HepG2 (cell line): ENCODE measurements around the gene CYB5A. TPM values are rescaled to one million over a fixed set of nuclear protein-coding genes. Genes with fewer than 3 reads are reported as not detected.

Experiments used
- DDIT3 ChIP-seq: sonication (generic); formaldehyde crosslinking; IDR thresholded peaks from 2 replicates; pipeline ENCODE4 v1.4.0; 2020; ENCODE audit warnings: mild to moderate bottlenecking, missing genetic modification reagents
- FOXO1 ChIP-seq: sonication (generic); formaldehyde crosslinking; IDR thresholded peaks from 2 replicates; pipeline ENCODE4 v1.4.0; 2020; ENCODE audit warnings: missing genetic modification reagents
- GATAD2A ChIP-seq: IDR thresholded peaks from 2 replicates; pipeline ENCODE4 v1.6.1; 2016
- HINFP ChIP-seq: sonication (generic); formaldehyde crosslinking; IDR thresholded peaks from 2 replicates; pipeline ENCODE4 v1.4.0; 2020; ENCODE audit warnings: low read depth, mild to moderate bottlenecking, missing genetic modification reagents
- MAFG ChIP-seq: sonication (generic); formaldehyde crosslinking; IDR thresholded peaks from 2 replicates; pipeline ENCODE4 v1.5.1; 2020; ENCODE audit warnings: mild to moderate bottlenecking, missing genetic modification reagents
- MED1 ChIP-seq: sonication (generic); formaldehyde crosslinking; IDR thresholded peaks from 2 replicates; pipeline ENCODE4 v1.4.0; 2020; ENCODE audit warnings: missing genetic modification reagents
- NR2F6 ChIP-seq, 2 experiments: IDR thresholded peaks; 2 replicates each; pipeline ENCODE4 v1.6.1; 2016; ENCODE audit warnings: antibody characterized with exemption in 1 of 2, mild to moderate bottlenecking in 1 of 2
- PAWR ChIP-seq: sonication (generic); formaldehyde crosslinking; IDR thresholded peaks from 2 replicates; pipeline ENCODE4 v1.4.0; 2020; ENCODE audit warnings: missing genetic modification reagents, mild to moderate bottlenecking, borderline replicate concordance
- RCOR2 ChIP-seq: IDR thresholded peaks from 2 replicates; pipeline ENCODE4 v1.6.1; 2016; ENCODE audit warnings: missing biosample characterization, missing genetic modification reagents
- SETDB1 ChIP-seq: sonication (generic); formaldehyde crosslinking; IDR thresholded peaks from 2 replicates; pipeline ENCODE4 v1.5.1; 2020; ENCODE audit warnings: missing genetic modification reagents, mild to moderate bottlenecking, borderline replicate concordance
- SMC3 ChIP-seq: IDR thresholded peaks from 2 replicates; pipeline ENCODE4 v1.6.1; 2011; ENCODE audit warnings: low read length, improper control_type of control experiment
- SNRNP70 ChIP-seq: fragments of 200-400 bp; formaldehyde crosslinking; IDR thresholded peaks from 2 replicates; pipeline ENCODE4 v1.6.1; 2017; ENCODE audit warnings: mild to moderate bottlenecking, low read depth, low read length, moderate library complexity
- SP4 ChIP-seq: sonication (generic); formaldehyde crosslinking; IDR thresholded peaks from 2 replicates; pipeline ENCODE4 v1.8.1; 2023; ENCODE audit warnings: mild to moderate bottlenecking, missing genetic modification reagents
- STAG1 ChIP-seq: sonication (generic); formaldehyde crosslinking; IDR thresholded peaks from 2 replicates; pipeline ENCODE4 v1.4.0; 2020; ENCODE audit warnings: missing genetic modification reagents
- TAF1 ChIP-seq: sonication (generic); formaldehyde crosslinking; IDR thresholded peaks from 2 replicates; pipeline ENCODE4 v1.4.0; 2020; ENCODE audit warnings: missing genetic modification reagents
- ZFAT ChIP-seq: sonication (generic); formaldehyde crosslinking; conservative IDR thresholded peaks from 2 replicates; pipeline ENCODE4 v1.8.1; 2023; ENCODE audit warnings: missing genetic modification reagents, inconsistent platforms
- ZNF10 ChIP-seq: sonication (generic); formaldehyde crosslinking; IDR thresholded peaks from 2 replicates; pipeline ENCODE4 v1.4.0; 2020; ENCODE audit warnings: mild to moderate bottlenecking, low read depth, missing genetic modification reagents, borderline replicate concordance
- ZNF225 ChIP-seq: sonication (generic); formaldehyde crosslinking; IDR thresholded peaks from 2 replicates; pipeline ENCODE4 v1.4.0; 2020; ENCODE audit warnings: mild to moderate bottlenecking, missing genetic modification reagents
- ZNF251 ChIP-seq: sonication (generic); formaldehyde crosslinking; IDR thresholded peaks from 2 replicates; pipeline ENCODE4 v1.9.0; 2021; ENCODE audit warnings: mild to moderate bottlenecking, missing genetic modification reagents
- ZNF589 ChIP-seq: sonication (generic); formaldehyde crosslinking; conservative IDR thresholded peaks from 2 replicates; pipeline ENCODE4 v1.8.0; 2022; ENCODE audit warnings: mild to moderate bottlenecking, moderate library complexity, missing genetic modification reagents
- ZNF616 ChIP-seq: sonication (generic); formaldehyde crosslinking; IDR thresholded peaks from 2 replicates; pipeline ENCODE4 v1.5.0; 2020; ENCODE audit warnings: low read depth, mild to moderate bottlenecking, missing genetic modification reagents
- ZNF737 ChIP-seq: sonication (generic); formaldehyde crosslinking; IDR thresholded peaks from 2 replicates; pipeline ENCODE4 v1.5.0; 2020; ENCODE audit warnings: missing genetic modification reagents, mild to moderate bottlenecking, borderline replicate concordance
- ZNF768 ChIP-seq: sonication (generic); formaldehyde crosslinking; IDR thresholded peaks from 2 replicates; pipeline ENCODE4 v1.4.0; 2020; ENCODE audit warnings: missing genetic modification reagents
- ZNF879 ChIP-seq: sonication (generic); formaldehyde crosslinking; IDR thresholded peaks from 2 replicates; pipeline ENCODE4 v1.8.1; 2023; ENCODE audit warnings: missing genetic modification reagents
- ZNF891 ChIP-seq: sonication (generic); formaldehyde crosslinking; IDR thresholded peaks from 2 replicates; pipeline ENCODE4 v1.5.0; 2020; ENCODE audit warnings: mild to moderate bottlenecking, missing genetic modification reagents
- polyA plus RNA-seq, 8 experiments: library from polyadenylated mRNA; depleted of rRNA in 3 of 8; stranded (reverse) in 7 of 8; unstranded in 1 of 8; fragments of >200 nt; fragmentation: Illumina TruSeq in 4 of 8; extraction: Trizol in 4 of 8; gene quantifications; 2 replicates each; pipeline versions ENCODE4 v1.2.1 to v1.2.3, GENCODE V29; 2011 to 2016; ENCODE audit warnings: low read depth in 4 of 8, missing spikeins in 1 of 8, mixed read lengths in 1 of 8; ENCODE audit not compliant: insufficient read depth in 1 of 8
- total RNA-seq, 5 experiments: library from RNA; depleted of rRNA; stranded (reverse); fragments of >200 nt; fragmentation: Illumina TruSeq; extraction: Trizol; gene quantifications; 2 replicates each; pipeline ENCODE4 v1.2.3, GENCODE V29; 2016; ENCODE audit warnings: low read depth in 1 of 5
- TF ChIP-seq, protein P1 (sequence below): sonication (generic); formaldehyde crosslinking; conservative IDR thresholded peaks from 2 replicates; pipeline ENCODE4 v1.8.1; 2023; ENCODE audit warnings: missing genetic modification reagents
- TF ChIP-seq, protein P2 (sequence below): sonication (generic); formaldehyde crosslinking; IDR thresholded peaks from 2 replicates; pipeline ENCODE4 v1.8.0; 2022; ENCODE audit warnings: mild to moderate bottlenecking, missing genetic modification reagents; ENCODE audit not compliant: insufficient replicate concordance
- TF ChIP-seq, protein P3 (sequence below): sonication (generic); formaldehyde crosslinking; IDR thresholded peaks from 2 replicates; pipeline ENCODE4 v1.5.0; 2020; ENCODE audit warnings: missing genetic modification reagents, mild to moderate bottlenecking, borderline replicate concordance

The CYB5A gene
- total and polyA plus RNA-seq, 2 of the 13 experiments (the other 11 are each of a cell fraction or from before 2014, with no cell fraction given) = 215 to 356 TPM

DNA sequence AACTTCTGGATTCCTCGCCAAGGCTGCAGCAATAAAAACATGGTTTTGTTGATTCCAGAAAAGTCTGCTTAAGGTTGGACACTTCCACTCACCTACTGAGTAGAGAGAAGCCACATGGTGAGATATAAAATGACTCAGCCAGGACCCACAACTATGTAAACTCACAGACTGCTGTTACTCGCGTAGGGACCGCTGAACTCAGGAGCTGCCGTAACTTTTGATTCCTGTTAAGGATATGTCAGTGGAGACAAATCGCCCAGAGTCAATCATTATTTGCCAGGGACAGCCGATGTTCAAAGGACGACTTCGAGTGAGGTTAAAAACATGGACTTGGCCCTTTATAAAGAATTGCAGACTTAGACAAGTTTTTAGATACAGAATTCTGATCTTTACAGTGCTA lies 25.6 kb downstream of the CYB5A start (continued):
- TF ChIP-seq SP4 = no peak
- TF ChIP-seq, protein P1, sequence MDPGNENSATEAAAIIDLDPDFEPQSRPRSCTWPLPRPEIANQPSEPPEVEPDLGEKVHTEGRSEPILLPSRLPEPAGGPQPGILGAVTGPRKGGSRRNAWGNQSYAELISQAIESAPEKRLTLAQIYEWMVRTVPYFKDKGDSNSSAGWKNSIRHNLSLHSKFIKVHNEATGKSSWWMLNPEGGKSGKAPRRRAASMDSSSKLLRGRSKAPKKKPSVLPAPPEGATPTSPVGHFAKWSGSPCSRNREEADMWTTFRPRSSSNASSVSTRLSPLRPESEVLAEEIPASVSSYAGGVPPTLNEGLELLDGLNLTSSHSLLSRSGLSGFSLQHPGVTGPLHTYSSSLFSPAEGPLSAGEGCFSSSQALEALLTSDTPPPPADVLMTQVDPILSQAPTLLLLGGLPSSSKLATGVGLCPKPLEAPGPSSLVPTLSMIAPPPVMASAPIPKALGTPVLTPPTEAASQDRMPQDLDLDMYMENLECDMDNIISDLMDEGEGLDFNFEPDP (CRISPR knock-in tag) = no peak
- peak; percentile 65 for TF ChIP-seq MED1
- TF ChIP-seq ZNF251 (CRISPR knock-in tag) = no peak
- no peak for TF ChIP-seq ZNF225
- no peak for TF ChIP-seq ZFAT (CRISPR knock-in tag)
- TF ChIP-seq ZNF589 (CRISPR knock-in tag) = no peak
- TF ChIP-seq ZNF879 (CRISPR knock-in tag) = no peak
- no peak for TF ChIP-seq DDIT3 (CRISPR knock-in tag)
- TF ChIP-seq ZNF891 (CRISPR knock-in tag) = no peak
- TF ChIP-seq, protein P2, sequence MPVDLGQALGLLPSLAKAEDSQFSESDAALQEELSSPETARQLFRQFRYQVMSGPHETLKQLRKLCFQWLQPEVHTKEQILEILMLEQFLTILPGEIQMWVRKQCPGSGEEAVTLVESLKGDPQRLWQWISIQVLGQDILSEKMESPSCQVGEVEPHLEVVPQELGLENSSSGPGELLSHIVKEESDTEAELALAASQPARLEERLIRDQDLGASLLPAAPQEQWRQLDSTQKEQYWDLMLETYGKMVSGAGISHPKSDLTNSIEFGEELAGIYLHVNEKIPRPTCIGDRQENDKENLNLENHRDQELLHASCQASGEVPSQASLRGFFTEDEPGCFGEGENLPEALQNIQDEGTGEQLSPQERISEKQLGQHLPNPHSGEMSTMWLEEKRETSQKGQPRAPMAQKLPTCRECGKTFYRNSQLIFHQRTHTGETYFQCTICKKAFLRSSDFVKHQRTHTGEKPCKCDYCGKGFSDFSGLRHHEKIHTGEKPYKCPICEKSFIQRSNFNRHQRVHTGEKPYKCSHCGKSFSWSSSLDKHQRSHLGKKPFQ (CRISPR knock-in tag) = no peak
- no peak for TF ChIP-seq ZNF10 (CRISPR knock-in tag)
- no peak for TF ChIP-seq PAWR
- TF ChIP-seq STAG1 (CRISPR knock-in tag) = no peak
- TF ChIP-seq ZNF768 (CRISPR knock-in tag) = no peak
- no peak for TF ChIP-seq TAF1 (CRISPR knock-in tag)
- no peak for TF ChIP-seq SNRNP70
- TF ChIP-seq GATAD2A (CRISPR knock-in tag) = peak; percentile 32; the same call in 1 of the 2 replicates
- TF ChIP-seq RCOR2 (CRISPR knock-in tag) = no peak
- no peak for TF ChIP-seq ZNF737 (CRISPR knock-in tag)
- 0 out of 2 replicates have a peak, but pooled peaks have one; percentile 17 for TF ChIP-seq SMC3
- peak; percentile 41; the same call in 1 of the 2 replicates for TF ChIP-seq HINFP (CRISPR knock-in tag)
- no peak for TF ChIP-seq FOXO1 (CRISPR knock-in tag)
- no peak for TF ChIP-seq ZNF616 (CRISPR knock-in tag)
- TF ChIP-seq NR2F6 (IDR thresholded peaks at IDR 0.05) = peak; percentile 5; the same call in 1 of the 2 replicates
- no peak for TF ChIP-seq NR2F6 (CRISPR knock-in tag; IDR thresholded peaks at IDR 0.05)
- TF ChIP-seq MAFG = no peak
- TF ChIP-seq, protein P3, sequence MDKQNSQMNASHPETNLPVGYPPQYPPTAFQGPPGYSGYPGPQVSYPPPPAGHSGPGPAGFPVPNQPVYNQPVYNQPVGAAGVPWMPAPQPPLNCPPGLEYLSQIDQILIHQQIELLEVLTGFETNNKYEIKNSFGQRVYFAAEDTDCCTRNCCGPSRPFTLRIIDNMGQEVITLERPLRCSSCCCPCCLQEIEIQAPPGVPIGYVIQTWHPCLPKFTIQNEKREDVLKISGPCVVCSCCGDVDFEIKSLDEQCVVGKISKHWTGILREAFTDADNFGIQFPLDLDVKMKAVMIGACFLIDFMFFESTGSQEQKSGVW (CRISPR knock-in tag) = no peak
- TF ChIP-seq SETDB1 (CRISPR knock-in tag) = no peak
